BJ (cell line): Measurements from ENCODE around the gene PTPDC1. TPM values are rescaled to one million over a fixed set of nuclear protein-coding genes. Genes with fewer than 3 reads are reported as not detected.

Experiments
- CTCF ChIA-PET: fragments of 350-600 bp; formaldehyde crosslinking; extraction: SDS; loops from one replicate; lab custom pipeline; 2021; ENCODE audit warnings: antibody characterized with exemption, inconsistent platforms; lab: Yijun Ruan, JAX
- POLR2A ChIA-PET: fragments of 300-600 bp; sonication (Branson Sonifier 250); formaldehyde crosslinking; extraction: SDS; loops from one replicate; lab custom pipeline; 2021; ENCODE audit warnings: antibody characterized with exemption; lab: Charles Lee
- DNase-seq: peaks from one replicate; pipeline ENCODE4 v3.0.0-alpha.2; 2011; ENCODE audit warnings: low read depth
- H3K27me3 ChIP-seq: 2 replicates; pipeline ENCODE4 v1.6.0; 2011; ENCODE audit warnings: low read length; ENCODE audit not compliant: control insufficient read depth, insufficient read depth
- H3K36me3 ChIP-seq: 2 replicates; pipeline ENCODE4 v1.5.1; 2011; ENCODE audit warnings: low read length; ENCODE audit not compliant: control insufficient read depth, insufficient read depth
- H3K4me3 ChIP-seq: 2 replicates; pipeline ENCODE4 v1.5.1; 2011; ENCODE audit warnings: low read depth, mild to moderate bottlenecking, control low read depth, low read length
- polyA plus RNA-seq: library from polyadenylated mRNA; depleted of rRNA; stranded (reverse); fragments of >200 nt; gene quantifications from 2 replicates; pipeline ENCODE4 v1.2.3, GENCODE V29; 2011
- TF ChIP-seq, protein P1 (sequence below): IDR thresholded peaks from 2 replicates; pipeline ENCODE4 v1.5.1; 2011; ENCODE audit warnings: low read depth, mild to moderate bottlenecking, control low read depth, inconsistent platforms, low read length, moderate library complexity; ENCODE audit not compliant: insufficient read depth

The PTPDC1 gene
- polyA plus RNA-seq, 1 experiment, result 4.8 TPM

DNA sequence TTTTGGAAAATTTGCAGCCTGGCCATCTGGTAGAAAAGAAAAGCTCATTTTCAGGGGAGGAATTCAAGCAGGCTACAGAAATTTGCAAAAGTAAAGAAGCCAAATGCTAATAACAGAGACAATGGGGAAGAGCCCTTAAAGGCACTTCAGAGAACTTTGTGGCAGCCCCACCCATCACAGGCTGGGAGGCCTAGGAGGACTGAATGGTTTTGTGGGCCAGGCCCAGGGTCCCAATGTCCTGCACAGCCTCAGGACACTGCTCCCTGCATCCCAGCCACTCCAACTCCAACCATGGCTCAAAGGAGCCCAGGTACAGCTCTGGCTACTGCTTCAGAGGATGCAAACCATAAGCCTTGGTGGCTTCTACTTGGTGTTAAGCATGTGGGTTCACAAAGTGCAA lies 44.3 kb downstream of the PTPDC1 start:
- Histone ChIP-seq H3K36me3 (no peaks in the 10 kb centered on the region), H3K27me3 (no peaks in the 10 kb centered on the region), H3K4me3 (no peak overlapping the region)
- TF ChIP-seq, protein P1, sequence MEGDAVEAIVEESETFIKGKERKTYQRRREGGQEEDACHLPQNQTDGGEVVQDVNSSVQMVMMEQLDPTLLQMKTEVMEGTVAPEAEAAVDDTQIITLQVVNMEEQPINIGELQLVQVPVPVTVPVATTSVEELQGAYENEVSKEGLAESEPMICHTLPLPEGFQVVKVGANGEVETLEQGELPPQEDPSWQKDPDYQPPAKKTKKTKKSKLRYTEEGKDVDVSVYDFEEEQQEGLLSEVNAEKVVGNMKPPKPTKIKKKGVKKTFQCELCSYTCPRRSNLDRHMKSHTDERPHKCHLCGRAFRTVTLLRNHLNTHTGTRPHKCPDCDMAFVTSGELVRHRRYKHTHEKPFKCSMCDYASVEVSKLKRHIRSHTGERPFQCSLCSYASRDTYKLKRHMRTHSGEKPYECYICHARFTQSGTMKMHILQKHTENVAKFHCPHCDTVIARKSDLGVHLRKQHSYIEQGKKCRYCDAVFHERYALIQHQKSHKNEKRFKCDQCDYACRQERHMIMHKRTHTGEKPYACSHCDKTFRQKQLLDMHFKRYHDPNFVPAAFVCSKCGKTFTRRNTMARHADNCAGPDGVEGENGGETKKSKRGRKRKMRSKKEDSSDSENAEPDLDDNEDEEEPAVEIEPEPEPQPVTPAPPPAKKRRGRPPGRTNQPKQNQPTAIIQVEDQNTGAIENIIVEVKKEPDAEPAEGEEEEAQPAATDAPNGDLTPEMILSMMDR, result no peak
- no peak for DNase-seq
- ChIA-PET CTCF (interaction anchor here (1.3 kb wide), 1 partner anchor 63 kb away, joined by 3 read pairs; no protein-coding TSS in a partner anchor), POLR2A (no interaction called here)

DNA sequence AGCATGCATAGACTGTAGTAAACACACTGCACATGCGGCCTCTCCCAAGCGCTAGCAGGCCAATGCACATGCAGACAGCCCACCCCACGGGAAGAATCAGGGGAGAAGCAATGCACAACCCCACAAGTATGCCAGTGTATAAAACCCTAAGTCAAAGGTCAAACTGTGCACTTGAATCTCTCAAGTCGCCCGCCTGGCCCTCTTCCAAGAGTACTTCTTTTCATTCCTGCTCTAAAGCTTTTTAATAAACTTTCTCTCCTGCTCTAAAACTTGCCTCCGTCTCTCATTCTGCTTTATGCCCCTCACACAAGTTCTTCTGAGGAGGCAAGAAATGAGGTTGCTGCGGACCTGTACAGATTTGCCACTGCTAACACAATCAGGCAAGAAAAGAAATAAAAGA lies 50.4 kb downstream of the PTPDC1 start:
- TF ChIP-seq, protein P1, result no peak
- Histone ChIP-seq H3K4me3 (no peak overlapping the region), H3K36me3 (no peaks in the 10 kb centered on the region), H3K27me3 (no peaks in the 10 kb centered on the region)
- ChIA-PET POLR2A (no interaction called here), CTCF (no interaction called here)
- no peak for DNase-seq

DNA sequence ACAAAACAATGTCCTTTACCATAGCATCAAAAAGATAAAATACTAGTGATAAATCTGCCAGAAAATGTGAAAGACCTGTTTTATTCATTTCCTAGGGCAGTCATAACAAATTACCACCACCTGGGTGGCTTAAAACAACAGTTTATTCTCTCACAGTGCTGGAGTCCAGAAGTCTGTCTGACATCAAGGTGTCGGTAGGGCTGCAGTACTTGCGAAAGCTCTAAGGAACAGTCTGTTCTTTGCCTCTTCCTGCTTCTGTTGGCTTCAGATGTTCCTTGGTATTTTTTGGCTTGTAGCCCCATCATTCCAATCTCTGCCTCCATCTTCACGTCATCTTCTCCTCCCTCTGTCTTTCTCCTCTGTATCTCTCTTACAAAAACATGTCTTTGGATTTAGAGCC lies 51.0 kb downstream of the PTPDC1 start:
- POLR2A ChIA-PET, result no interaction called here
- DNase-seq, result peak; percentile 54
- no peaks in the 10 kb centered on the region for H3K27me3 ChIP-seq
- CTCF ChIA-PET, result interaction anchor here (1.8 kb wide), 1 partner anchor 79 kb away, joined by 4 read pairs; no protein-coding TSS in a partner anchor
- no peaks in the 10 kb centered on the region for H3K36me3 ChIP-seq
- TF ChIP-seq, protein P1, result no peak
- H3K4me3 ChIP-seq, result no peak overlapping the region

DNA sequence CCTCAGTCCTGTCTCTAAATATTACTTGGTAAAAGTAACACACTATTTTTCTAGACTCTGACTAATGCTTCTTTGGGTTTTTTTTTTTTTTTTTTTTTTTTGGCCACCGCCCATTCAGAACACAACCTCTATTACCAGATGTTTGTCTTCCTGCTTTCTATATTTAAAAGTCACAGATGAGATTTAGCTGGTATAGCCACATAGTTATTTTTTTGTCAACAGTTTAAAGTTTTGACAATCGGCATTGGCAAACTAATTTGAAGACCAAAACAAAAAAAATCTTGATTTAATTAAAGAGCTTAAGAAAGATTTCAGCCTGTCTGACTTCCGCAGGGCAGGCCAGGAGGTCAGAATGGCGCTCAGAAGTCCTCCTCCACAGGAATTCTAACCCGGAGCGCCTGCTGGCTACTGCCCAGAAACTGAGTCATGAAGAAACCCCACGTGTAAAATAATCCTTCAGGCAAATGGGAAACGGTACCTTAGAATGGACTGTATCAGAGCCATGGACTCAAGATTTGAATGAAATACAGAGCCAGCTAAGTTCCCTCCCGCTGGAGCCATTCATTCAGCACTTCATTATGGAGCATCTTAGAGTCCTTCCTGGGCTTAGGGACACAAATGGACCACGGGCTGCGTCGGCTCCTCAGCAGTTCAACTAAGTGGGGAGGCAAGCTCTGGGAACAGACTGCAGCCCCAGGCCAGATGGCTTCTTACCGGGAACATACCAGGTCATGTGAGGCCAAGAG lies 55.6 kb downstream of the PTPDC1 start:
- peak; percentile 95 for DNase-seq
- ChIA-PET POLR2A (interaction anchor here (0.9 kb wide), 1 partner anchor 26 kb away, joined by 22 read pairs; no protein-coding TSS in a partner anchor), CTCF (interaction anchor here (0.8 to 2.4 kb wide), 2 partner anchors 25 to 73 kb away, joined by 3 to 6 read pairs; no protein-coding TSS in a partner anchor)
- H3K27me3 ChIP-seq, result no peaks in the 10 kb centered on the region
- H3K36me3 ChIP-seq, result no peaks in the 10 kb centered on the region
- H3K4me3 ChIP-seq, result no peak overlapping the region
- TF ChIP-seq, protein P1, result no peak

DNA sequence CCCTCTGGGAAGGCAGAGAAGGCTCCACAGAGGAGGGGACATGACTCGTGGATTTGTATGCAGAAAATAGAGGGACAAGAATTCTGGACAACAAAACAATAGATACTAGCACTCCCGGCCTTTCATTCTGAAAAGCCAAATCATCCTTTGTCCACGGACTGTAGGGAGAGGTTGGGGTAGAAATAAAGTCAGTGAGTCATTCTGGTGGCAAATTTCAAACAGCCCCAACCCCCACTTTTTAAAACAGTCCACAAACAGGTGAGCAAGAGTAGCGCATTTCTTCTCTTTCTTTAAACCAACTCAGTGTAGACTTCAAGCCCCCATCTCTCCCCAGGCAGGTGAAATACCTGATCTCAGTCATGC lies 56.1 kb downstream of the PTPDC1 start:
- POLR2A ChIA-PET, result no interaction called here
- CTCF ChIA-PET, result interaction anchor here (2.4 kb wide), 1 partner anchor 73 kb away, joined by 6 read pairs; no protein-coding TSS in a partner anchor
- Histone ChIP-seq H3K4me3 (no peak overlapping the region), H3K36me3 (no peaks in the 10 kb centered on the region), H3K27me3 (no peaks in the 10 kb centered on the region; the same call in 1 of the 2 replicates)
- TF ChIP-seq, protein P1, result no peak
- no peak for DNase-seq
